ENCODE results near the gene SLC10A1.
"Not testable (repeated sequence)": the region's sequence is repeated elsewhere in the genome, so short reads cannot be mapped to it uniquely, and the experiment has no call there.

Gene SLC10A1

DNA sequence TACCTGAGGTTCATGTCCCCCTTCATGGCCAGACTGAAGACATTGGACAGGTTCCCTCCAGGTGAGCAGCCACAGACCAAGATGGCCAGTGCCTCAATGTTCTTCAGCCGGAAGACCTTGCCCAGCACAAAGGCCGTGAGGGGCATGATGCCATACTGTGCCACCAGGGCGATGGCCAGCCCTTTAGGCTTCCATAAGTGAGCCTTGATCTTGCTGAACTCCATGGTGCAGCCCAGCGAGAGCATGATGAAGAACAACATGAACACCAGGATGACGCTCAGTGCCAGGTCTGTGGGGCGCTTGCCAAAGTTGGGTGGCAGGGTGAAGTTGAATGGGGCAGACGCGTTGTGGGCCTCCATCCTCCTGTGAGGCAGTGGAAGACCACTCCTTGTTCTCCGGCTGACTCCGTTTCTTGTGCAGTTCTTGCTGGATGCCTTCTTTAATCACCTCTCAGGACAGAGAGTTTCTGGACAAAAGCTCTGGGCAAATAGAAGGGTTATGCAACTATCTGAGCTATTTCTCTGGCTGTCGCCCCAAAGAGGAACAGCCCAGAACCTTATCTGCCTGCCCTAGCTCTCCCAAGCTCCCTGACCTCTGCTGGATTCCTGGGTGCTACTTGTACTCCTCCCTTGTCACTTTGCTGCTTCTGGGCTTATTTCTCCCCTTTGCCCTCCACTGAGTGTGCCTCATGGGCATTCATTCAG is at the start of gene SLC10A1:
TSS of gene SLC10A1 (minus strand) at position 445 of the 704 bp plus-strand sequence. CDS start at position 359, 86 bp downstream.
- DNase-seq, result no peak

DNA sequence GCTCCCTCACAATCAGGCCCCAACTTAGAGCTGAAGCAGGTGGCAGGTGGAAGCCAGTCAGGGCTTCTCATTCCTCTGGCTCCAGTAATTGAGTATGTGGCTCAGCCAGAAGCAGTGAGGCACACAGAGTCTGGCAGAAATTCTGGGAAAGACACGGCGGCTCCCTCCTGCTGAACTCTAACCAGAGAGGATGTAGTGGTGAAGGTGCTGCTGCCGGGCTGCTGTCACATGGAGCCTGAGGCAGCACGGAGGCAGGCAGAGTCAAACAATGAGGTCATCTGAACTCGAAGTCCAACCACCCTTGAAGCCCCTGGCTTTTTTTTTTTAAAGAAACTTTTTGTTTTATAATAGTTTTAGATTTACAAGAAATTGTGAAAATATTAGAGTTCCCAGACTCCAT is 48.7 kb upstream of the SLC10A1 start:
- DNase-seq, result no peak

DNA sequence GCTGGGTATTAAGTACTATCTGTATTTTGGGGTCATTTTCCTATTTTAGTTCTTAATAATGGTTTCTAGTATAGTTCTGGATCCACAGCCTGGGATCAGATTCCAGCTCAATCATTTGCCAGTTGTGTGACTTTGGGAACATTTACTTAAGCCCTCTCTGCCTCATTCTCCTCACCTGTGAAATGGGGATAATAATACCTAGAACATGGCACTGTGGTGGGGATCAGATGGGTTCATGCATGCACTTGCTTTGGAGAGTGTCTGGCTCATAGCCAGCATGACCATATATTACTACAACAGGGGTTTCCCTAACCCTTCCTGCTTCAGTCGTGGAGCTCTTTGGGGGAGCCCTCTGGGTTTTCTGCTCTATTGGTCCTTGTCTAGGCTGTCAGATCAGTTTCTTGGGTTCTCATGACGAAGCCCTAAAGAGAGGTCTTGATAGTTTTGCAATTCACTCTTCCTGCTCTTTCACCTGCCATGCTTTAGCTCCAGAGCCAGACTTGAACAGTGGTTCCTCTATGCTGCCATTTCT is 48.1 kb upstream of the SLC10A1 start:
- DNase-seq, result no peak

DNA sequence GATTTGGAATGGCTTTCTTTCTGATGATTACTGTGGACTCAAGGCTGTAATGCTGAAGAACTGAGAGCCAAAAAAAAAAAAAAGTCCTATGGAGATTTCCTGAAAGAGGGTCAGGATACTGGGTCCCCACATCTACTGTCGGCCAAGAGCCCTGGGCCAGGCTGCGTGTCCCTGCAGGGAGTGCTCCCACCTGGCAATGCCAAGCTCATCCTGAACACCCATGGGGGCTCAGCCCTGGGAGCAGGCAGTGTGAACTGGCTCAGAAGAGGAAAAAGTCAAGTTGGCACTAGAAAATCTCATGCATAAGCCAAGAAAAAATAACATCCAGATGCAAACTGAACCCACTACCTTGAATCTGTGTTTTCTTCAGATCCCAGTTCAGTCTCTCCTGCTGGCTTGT is 47.1 kb upstream of the SLC10A1 start:
- no peak for DNase-seq

DNA sequence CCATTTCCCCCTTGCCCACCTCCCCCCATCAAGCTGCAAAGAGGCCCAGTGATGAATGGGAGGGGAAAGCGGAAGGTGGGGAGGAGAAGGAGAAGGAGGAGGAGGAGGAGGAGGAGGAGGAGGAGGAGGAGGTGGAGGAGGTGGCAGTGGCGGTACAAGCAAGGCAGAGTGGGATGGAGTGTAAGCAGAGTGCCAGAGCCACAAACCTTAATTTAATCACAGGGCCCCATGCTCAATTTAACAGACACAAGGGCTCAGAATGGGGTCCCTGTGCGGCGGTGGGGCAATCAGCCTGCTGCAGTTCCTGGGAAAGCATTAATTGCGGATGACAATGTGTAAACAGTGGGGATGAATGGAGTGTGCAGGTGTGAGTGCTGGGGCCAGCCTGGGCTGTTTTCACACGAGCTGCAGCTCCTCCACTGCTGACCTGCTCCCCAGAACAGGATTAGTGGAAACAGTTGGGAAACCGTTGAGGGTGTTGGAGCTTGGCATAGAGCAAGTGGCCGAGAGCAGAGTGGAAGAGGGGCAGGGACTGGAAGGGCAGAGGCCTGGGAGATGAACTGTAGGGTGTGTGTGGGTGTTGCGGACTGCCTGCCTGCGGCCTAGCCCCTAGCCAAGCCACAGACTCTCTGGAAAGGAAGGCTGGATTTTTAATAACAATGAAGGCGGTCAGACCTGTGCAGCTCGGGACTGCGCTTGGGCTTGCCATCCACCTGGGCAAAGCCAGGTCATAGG is 45.8 kb upstream of the SLC10A1 start:
- DNase-seq, result no peak

DNA sequence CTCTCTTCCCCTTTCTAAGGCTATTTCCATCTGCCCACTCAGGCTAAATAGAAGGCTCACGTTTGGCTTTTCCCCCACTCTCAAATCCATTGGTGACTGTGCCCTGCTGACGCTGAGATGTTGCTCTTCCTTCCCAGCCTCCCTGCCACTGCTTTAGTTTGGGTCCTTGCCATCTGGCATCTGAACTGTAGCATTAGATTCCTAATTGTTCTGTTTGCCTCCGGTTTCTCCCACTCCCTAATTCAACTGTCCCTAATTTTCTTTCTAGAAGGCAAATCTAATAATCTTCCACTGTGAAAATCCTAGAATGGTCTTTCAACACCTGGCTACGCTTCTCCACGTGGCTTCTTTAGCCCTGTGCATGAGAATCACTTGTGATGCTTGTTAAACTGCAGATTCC is 44.6 kb upstream of the SLC10A1 start:
- no peak for DNase-seq

DNA sequence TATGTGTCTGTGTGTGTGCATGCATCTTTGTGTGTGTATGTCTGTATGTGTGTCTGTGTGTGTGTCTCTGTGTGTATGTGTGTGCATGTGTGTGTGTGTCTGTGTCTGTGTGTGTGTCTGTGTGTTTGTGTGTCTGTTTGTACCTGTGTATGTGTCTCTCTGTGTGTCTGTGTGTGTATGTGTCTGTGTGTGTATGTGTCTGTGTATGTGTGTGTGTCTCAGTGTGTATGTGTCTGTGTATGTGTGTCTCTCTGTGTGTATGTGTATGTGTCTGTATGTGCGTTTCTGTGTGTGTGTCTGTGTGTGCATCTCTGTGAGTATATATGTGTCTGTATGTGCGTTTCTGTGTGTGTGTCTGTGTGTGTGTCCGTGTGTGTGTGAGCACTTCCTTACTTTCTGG is 42.6 kb upstream of the SLC10A1 start:
- no peak for DNase-seq

DNA sequence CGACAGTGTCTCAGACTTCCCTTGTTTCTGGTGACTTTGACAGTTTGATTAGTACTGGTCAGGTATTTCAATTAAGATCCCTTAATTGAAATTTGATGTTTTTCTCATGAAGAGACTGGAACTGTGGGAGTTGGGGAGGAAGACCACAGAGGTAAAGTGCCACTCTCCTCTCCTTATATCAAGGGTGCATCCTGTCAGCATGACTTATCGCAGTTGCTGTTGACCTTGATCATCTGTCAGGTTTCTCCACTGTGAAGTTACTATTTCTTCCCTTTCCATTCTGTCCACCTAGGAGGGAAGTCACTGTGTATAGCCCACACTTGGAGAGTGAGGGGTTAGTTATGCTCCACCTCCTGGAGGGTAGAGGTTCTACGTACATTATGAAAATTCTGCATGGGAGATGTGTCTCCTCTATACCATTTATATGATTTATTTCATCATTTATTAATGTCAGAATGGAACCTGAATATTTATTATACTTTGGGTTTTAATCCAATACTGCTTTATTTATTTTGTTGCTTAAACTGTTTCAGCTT is 41.9 kb upstream of the SLC10A1 start:
- DNase-seq, result no peak

DNA sequence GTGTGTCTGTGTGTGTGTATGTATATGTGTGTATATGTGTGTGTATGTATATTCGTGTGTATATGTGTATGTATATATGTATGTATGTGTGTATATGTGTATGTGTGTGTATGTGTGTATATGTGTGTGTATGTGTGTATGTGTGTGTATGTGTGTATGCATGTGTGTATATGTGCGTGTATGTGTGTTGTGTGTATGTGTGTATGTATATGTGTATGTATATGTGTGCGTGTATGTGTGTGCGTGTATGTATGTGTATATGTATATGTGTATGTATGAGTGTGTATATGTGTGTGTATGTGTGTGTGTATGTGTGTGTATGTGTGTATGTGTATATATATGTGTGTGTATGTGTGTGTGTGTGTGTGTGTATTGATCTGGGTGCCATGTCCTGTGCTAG is 31.8 kb upstream of the SLC10A1 start:
- no peak for DNase-seq

DNA sequence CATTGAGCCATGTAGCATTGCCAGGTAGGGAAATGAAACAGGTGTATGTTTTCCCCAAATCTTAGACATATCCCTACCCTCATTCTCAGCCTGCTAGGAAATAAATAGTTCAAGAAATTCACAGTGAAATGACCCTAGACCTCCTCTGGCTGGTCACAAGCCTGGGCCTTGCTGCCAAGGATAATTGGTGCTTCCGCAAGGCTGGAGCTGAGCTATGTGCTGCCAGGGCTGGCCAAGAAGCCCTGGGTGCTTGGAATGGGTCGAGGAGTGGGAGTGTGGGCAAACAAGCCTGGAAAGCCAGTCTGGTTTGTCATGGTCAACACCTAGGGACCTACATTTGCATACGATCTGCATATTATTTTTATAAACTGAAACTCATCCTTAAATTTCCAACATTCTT is 31.3 kb upstream of the SLC10A1 start:
- no peak for DNase-seq

DNA sequence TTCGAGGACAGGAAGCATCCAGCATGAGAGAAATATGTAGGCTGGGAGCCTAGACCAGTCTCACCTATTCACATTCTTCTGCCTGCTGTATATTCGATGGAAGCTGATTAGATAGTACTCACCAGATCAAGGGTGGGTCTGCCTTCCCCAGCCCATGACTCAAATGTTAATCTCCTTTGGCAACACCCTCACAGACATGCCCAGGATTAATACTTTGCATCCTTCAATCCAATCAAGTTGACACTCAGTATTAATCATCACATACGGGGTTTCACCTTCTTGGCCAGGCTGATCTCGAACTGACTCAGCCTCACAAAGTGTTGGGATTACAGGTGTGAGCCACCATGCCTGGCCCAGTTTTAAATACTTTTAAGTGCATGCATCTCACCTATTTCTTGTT is 30.5 kb upstream of the SLC10A1 start:
- no peak for DNase-seq

DNA sequence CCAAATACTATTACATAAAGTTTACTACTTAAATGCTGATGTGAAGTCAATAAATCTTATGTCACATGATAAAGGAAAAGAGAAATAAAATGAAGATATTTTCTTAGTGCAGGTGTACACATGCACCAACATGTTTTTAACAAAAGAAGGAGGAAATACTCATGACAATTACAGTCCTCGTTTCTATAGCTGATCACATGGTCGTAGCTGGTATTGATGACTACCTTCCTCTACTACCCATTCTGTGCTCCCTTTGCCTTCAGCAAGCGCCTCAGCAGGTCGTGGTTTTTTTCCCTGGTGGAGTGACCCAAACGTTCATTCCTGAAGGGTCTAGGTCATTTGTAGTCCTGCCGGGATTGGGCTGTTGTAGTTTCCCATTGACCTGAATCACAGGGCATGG is 25.4 kb upstream of the SLC10A1 start:
- no peak for DNase-seq

DNA sequence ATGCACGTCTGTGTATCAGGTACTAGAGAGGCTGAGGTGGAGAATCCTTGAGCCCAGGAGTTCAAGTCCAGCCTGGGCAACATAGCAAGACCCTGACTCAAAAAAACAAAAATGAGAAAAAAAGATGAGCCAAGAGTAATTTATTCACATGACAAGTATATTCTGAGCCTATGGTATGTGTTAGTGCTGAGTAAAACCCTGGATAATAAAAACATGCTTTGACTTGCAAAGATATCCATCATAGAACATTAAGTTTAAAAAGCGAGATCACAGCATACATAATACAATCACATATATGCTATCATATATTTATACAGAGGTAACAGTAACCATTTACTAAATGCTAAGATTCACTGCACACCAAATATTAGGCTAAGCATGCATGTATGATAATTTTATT is 23.9 kb upstream of the SLC10A1 start:
- no peak for DNase-seq

DNA sequence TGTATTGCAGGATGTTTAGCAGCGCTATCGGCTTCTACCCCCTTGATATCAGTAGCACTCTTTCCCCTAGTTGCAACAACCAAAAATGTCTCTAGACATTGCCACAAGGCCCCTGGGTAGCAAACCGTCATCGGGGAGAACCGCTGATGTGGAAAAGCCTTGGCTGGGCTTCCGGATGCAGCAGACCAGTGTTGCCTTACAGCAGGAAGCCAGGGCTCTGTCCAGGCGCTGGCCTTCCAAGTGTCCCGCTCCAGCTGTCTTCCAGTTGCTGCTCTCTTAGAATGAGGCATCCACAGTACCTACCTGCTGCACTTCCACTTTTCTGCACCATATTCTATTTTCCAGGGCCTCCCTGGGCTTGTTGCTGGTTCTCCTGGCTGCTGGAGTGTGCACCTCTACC is 22.6 kb upstream of the SLC10A1 start:
- no peak for DNase-seq

DNA sequence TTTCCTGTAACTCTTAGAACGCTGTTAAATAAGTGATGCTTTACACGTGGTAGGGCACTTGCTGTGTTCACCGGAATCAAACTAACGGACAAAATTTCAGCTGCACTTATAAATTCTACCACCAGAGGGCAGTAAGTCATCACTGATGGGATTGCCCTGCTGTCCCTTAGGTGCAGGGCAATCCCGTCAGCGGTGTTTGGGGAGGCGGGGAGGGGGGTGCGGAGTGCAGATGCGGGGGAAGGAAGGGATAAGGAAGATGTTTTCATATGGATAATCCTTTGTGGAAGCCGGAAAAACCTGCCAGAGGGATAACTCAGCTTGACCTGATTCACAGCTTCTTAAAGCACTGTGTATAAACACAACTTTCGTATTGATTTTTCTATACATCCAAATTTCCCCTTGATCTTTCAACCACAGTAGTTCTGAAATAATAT is 21.7 kb upstream of the SLC10A1 start:
- peak; percentile 55 for DNase-seq

DNA sequence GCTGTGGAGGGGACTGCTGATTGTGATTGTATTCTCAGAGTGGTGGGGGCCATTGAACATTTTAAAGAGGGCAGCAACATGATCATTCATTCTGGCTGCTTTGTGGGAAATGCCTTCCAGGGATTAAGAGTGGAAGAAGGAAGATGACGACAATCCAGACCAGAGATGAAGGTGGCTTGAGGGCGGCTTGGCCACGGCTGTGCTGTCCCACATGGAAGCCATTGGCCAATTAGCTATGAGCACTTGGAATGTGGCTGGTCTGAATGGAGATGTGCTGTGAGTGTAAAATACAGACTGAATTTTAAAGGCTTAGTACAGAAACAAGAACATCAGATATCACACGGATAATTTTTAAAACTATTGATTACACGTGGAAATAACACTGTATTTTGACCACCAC is 19.2 kb upstream of the SLC10A1 start:
- DNase-seq, result no peak

DNA sequence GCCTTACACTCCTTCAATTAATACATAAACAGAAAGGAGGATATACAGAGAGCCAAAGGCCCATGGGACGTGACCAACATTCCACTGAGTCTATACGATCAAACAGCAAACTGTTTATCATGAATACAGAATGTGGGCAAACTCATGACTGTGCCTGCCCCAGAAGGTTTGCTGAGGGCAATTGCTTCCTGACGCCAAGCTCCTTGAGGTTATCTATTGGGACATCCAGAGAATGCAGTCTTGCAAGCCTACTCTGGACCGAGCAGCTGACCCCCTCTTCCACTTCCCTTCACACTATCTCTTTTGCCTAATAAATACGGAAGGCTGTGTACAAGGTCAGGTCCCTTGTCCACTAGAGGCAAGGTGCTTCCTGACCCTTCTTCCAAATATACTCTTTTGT is 18.5 kb upstream of the SLC10A1 start:
- no peak for DNase-seq

DNA sequence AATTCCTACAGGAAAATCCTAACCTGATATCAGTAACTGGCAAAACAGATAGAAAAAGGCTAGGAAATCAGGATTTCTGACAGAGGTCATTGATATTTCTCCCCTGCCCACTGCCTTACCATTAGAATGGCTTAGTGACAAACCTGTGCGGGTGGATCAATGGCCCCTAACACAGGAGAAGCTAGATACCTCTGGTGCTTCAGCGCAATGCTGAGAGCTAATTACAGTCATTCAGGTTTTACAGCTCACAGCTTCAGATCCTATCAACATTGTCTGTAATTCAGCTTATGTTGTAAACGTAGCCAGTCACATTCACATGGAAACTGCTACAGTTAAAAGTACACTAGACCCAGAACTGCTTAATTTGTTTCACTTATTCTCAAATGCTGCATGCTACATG is 17.4 kb upstream of the SLC10A1 start:
- DNase-seq, result no peak

DNA sequence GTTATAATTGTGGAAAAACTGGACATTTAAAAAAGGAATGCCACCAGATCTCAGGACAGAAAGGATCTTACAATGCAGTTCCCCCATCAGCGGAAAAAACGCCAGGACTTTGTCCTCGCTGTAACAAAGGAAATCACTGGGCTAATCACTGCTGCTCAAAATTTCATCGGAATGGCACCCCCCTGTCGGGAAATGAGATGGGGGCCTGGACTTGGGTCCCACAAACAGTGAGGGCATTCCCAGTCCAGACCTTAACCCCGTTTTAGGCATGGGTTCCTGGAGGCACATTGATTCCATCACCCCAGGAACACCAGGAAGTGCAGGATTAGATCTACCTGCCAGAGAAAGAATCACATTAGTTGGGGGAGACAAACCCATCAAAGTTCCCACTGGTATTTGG is 16.3 kb upstream of the SLC10A1 start:
- not testable (repeated sequence) for DNase-seq

DNA sequence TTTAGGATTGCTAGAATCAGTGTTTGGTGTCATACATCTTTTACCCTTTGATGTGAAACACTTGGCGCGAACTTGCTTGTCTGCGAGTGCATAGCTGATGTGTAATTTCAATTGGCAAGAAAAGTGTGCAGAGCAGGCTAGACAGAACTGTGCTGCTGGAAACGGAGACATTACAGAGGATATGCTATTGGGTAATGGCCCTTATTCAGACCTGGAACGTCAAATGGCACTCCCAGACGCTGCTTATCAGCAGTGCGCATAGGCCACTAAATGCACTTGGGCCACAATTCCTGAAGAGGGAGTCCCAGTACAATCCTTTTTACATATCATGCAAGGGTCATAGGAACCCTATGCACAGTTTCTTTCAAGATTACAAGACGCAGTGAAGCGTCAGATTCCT is 15.7 kb upstream of the SLC10A1 start:
- DNase-seq, result no peak

DNA sequence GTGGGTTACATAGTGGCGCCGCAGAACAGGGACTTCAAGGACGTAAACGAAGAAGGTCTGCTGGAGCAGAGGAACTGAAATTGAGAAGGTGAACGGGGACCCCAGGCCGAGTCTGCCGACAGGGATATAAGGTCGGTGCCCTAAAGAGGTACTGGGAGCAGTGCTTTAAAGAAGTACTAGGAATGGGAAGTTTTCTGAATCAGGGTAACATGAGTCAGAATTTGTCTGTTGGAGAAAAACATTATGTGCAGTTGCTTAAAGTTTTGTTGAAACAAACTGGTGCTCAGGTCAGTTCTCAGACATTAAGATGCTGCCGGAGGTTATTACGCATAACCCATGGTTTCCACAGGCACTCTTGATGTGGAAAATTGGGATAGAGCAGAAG is 14.8 kb upstream of the SLC10A1 start:
- no peak for DNase-seq

DNA sequence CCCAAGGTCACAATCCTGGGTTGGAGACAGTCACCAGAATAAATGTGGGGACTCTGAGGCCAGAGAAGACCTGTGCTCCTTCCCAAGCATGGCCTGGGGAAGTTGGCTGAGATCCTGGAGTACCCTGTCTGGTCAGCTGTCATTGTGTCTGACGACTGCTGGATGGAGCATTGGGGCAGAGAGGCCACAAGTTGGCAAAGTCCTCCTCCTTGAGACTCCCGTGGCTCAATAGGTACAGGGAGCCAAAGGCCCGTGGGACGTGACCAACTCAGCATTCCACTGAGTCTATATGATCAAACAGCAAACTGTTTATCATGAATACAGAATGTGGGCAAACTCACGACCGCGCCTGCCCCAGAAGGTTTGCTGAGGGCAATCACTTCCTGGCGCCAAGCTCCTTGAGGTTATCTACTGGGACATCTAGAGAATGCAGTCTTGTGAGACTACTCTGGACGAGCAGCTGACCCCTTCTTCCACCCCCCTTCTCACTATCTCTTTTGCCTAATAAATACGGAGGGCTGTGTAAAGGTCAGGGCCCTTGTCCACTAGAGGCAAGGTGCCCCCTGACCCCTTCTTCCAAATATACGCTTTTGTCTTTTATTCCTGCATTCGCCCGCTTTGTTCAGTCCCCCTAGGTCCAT is 14.3 kb upstream of the SLC10A1 start:
- no peak for DNase-seq

DNA sequence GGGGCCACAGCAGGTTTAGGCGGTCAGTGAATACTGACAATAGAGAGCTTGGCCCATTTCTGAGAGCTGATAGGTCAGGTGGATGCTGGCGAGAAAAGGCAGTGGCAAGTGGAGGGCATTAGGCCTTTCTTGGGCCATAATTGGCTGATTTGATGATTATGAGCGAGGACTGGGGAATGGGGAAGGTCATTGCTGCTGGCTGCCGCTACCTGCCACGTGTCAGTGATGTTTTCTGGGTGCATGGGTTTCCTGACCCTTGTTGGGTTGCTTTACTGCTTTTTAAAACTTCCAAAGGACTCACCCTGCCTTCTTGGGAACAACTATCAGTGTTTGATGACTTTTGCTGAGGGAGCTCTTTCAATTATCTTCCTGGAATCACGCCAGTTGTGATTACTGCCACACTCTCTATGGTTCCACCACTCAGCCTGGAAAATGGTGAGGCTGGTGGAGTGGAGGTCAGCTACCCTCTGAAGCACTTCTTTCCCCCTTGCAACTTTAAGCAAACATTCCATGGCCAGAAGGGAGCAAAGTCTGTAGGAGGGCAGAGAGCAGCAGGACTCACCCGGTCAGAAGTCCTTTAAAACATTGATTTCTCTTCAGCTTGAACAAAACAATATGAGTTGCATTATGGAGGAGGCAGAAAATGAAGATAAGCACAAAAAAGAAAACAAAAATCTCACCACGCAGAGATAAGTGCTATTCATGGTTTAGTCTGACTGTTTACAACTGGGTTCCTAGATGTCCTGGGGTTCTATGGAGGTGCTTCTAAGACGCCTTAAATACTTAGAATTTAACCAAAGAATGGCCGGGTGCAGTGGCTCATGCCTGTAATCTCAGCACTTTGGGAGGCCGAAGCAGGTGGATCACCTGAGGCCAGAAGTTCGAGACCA is 12.1 kb upstream of the SLC10A1 start:
- DNase-seq, result no peak
